Hepatocyte (in vitro differentiated cells): Measurements from ENCODE around the gene RDH12. TPM values are rescaled to one million over a fixed set of nuclear protein-coding genes. Genes with fewer than 3 reads are reported as not detected.

ENCODE experiments used
- DNase-seq: peaks from one replicate; pipeline ENCODE4 v3.0.0-alpha.2; 2016; ENCODE audit warnings: low spot score
- H2AFZ ChIP-seq: fragments of 200-600 bp; sonication (generic); 2 replicates; pipeline ENCODE4 v1.6.0; 2016; ENCODE audit warnings: antibody characterized with exemption, mild to moderate bottlenecking
- H3K27ac ChIP-seq: fragments of 200-600 bp; sonication (generic); 2 replicates; pipeline ENCODE4 v1.5.1; 2016; ENCODE audit warnings: mild to moderate bottlenecking
- H3K27me3 ChIP-seq: fragments of 200-600 bp; sonication (generic); 2 replicates; pipeline ENCODE4 v1.6.1; 2016
- H3K36me3 ChIP-seq: fragments of 200-600 bp; sonication (generic); replicated peaks from 2 replicates; pipeline ENCODE4 v1.5.1; 2016; ENCODE audit warnings: low read depth; ENCODE audit not compliant: insufficient read depth
- H3K4me1 ChIP-seq: fragments of 200-600 bp; sonication (generic); 2 replicates; pipeline ENCODE4 v1.5.1; 2016; ENCODE audit warnings: mild to moderate bottlenecking, moderate library complexity; ENCODE audit not compliant: insufficient read depth
- H3K4me2 ChIP-seq: fragments of 200-600 bp; sonication (generic); 2 replicates; pipeline ENCODE4 v1.6.0; 2016
- H3K4me3 ChIP-seq: fragments of 200-600 bp; sonication (generic); 2 replicates; pipeline ENCODE4 v1.5.1; 2016; ENCODE audit warnings: mild to moderate bottlenecking
- H3K79me2 ChIP-seq: fragments of 200-600 bp; sonication (generic); 2 replicates; pipeline ENCODE4 v1.6.0; 2017; ENCODE audit warnings: mild to moderate bottlenecking
- H3K9me2 ChIP-seq: fragments of 200-600 bp; sonication (generic); replicated peaks from 2 replicates; pipeline ENCODE4 v1.6.0; 2017; ENCODE audit warnings: mild to moderate bottlenecking; ENCODE audit not compliant: insufficient read depth
- H3K9me3 ChIP-seq: fragments of 200-600 bp; sonication (generic); 2 replicates; pipeline ENCODE4 v1.5.1; 2016; ENCODE audit warnings: low read depth, mild to moderate bottlenecking
- H4K20me1 ChIP-seq: fragments of 200-600 bp; sonication (generic); 2 replicates; pipeline ENCODE4 v1.6.0; 2016; ENCODE audit warnings: mild to moderate bottlenecking; ENCODE audit not compliant: insufficient read depth, poor library complexity, severe bottlenecking
- CTCF ChIP-seq: fragments of 200-600 bp; sonication (generic); IDR thresholded peaks from 2 replicates; pipeline ENCODE4 v1.5.1; 2016; ENCODE audit warnings: antibody characterized with exemption, mild to moderate bottlenecking; ENCODE audit not compliant: poor library complexity
- EZH2 ChIP-seq: fragments of 200-600 bp; sonication (generic); IDR thresholded peaks from 2 replicates; pipeline ENCODE4 v1.6.1; 2016; ENCODE audit warnings: antibody characterized with exemption, mild to moderate bottlenecking, borderline replicate concordance
- EZH2phosphoT487 ChIP-seq: fragments of 200-600 bp; sonication (generic); IDR thresholded peaks from one replicate; pipeline ENCODE4 v1.6.1; 2018; ENCODE audit warnings: antibody characterized with exemption, mild to moderate bottlenecking, low read depth, moderate library complexity; ENCODE audit not compliant: unreplicated experiment, severe bottlenecking
- WGBS: methylation state at CpG from one replicate; pipeline ENCODE4 v1.1.6; 2016; ENCODE audit warnings: low lambda C conversion rate; ENCODE audit errors: missing lambda C conversion rate; 5-methylcytosine and 5-hydroxymethylcytosine counted together
- polyA plus RNA-seq: library from polyadenylated mRNA; unstranded; fragments of >200 nt; fragmentation: Nextera tagmentation; extraction: Ambion mirVana; gene quantifications from 2 replicates; pipeline ENCODE4 v1.2.1, GENCODE V29; 2016
- total RNA-seq: library from RNA; depleted of rRNA; stranded (reverse); fragments of >200 nt; gene quantifications from 2 replicates; pipeline ENCODE4 v1.2.3, GENCODE V29; 2014

RDH12 gene
- total and polyA plus RNA-seq, 2 experiments from 2014 or later: 1.1 to 1.7 TPM

DNA sequence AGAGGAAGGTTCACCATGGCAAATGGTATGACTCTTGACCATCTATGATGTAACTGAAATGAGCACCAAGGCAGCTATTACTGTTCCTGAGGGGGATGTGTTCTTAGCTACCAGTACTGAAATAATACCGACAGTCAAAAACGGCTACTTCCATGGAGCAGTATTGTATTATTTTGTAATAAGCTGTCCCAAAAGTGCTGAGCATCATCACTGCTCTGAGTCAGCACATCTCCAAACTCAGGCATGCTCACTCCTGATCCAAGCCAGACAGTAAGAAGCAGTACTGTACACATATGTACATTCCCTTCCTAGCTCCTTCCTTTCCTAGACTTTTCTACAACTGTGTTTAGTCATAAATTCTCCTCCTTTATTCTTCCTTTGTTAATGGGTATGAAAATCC lies 35.8 kb upstream of the RDH12 start:
- no peaks in the 10 kb centered on the region for H3K27me3 ChIP-seq
- H2AFZ ChIP-seq: no peak overlapping the region
- no peak overlapping the region for H3K27ac ChIP-seq
- WGBS: 97% methylated on average over 2 of the region's 2 CpGs
- DNase-seq: no peak
- H3K4me2 ChIP-seq: no peak overlapping the region
- H3K4me1 ChIP-seq: no peaks in the 10 kb centered on the region
- H3K36me3 ChIP-seq: no peaks in the 10 kb centered on the region
- peaks cover 34% of the 10 kb centered on the region for H4K20me1 ChIP-seq
- H3K9me2 ChIP-seq: no peaks in the 10 kb centered on the region
- no peaks in the 10 kb centered on the region for H3K9me3 ChIP-seq
- TF ChIP-seq CTCF: no peak
- TF ChIP-seq EZH2phosphoT487: no peak
- no peak for TF ChIP-seq EZH2
- no peak overlapping the region for H3K4me3 ChIP-seq
- H3K79me2 ChIP-seq: peaks cover 94% of the 10 kb centered on the region

DNA sequence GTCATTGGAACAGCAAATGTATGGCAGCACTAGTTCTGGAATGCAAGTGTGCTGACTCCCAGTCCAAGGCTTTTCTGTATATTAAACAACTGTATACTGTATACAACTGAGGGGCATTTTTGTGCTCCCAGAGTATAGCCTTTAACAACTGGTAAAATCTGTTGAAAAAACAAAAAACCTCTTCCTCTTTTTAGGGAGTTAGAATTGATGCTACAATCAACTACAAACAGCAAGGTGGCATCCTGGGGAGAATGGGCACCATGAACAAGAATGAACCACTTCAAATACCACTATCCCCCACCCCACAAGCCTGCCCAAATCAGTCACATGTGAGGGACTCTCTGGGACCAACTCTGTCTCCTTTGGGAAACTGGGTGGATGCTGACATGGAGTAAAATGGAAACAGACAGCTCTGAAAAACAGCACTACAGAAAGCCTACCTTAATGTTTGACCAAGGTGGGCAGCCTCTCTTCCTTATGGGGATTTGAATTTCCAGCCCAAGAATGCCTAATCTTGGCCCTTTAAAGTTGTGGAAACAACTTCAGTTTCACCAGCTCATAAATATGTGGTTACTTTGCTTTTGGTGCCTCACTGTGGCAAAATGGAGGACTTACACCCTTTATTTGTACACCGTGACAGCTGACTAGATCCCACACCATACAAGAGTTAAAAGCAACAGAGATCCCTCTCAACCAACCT lies 34.8 kb upstream of the RDH12 start:
- TF ChIP-seq EZH2phosphoT487 (no peak), CTCF (peak; percentile 71), EZH2 (no peak)
- Histone ChIP-seq H3K27me3 (no peaks in the 10 kb centered on the region), H4K20me1 (peaks cover 35% of the 10 kb centered on the region), H3K79me2 (peaks cover 97% of the 10 kb centered on the region), H3K9me2 (no peaks in the 10 kb centered on the region), H3K9me3 (no peaks in the 10 kb centered on the region), H3K27ac (no peak overlapping the region), H3K36me3 (no peaks in the 10 kb centered on the region), H3K4me3 (no peak overlapping the region), H3K4me1 (no peaks in the 10 kb centered on the region), H2AFZ (no peak overlapping the region), H3K4me2 (no peak overlapping the region)
- WGBS: 25% methylated on average over 1 of the region's 1 CpG
- peak; percentile 57 for DNase-seq

GRCh38 chr14:67668559-67668958 lies 33.1 kb upstream of the RDH12 start:
- peaks cover 97% of the 10 kb centered on the region for H3K79me2 ChIP-seq
- H3K36me3 ChIP-seq: no peaks in the 10 kb centered on the region
- H3K27me3 ChIP-seq: no peaks in the 10 kb centered on the region
- H3K27ac ChIP-seq: no peak overlapping the region
- no peaks in the 10 kb centered on the region for H3K9me2 ChIP-seq
- TF ChIP-seq EZH2 (no peak), CTCF (no peak), EZH2phosphoT487 (no peak)
- no peaks in the 10 kb centered on the region for H3K9me3 ChIP-seq
- H4K20me1 ChIP-seq: peaks cover 43% of the 10 kb centered on the region
- H3K4me1 ChIP-seq: peaks cover 11% of the 10 kb centered on the region
- no peak overlapping the region for H2AFZ ChIP-seq
- no peak overlapping the region for H3K4me3 ChIP-seq
- no peak overlapping the region for H3K4me2 ChIP-seq
- DNase-seq: no peak
